ENCODE results near the gene GPS1.

Gene GPS1

GRCh38 chr17:82056729-82057621, 5.3 kb downstream of the GPS1 start:
- Histone ChIP-seq H3F3A (ENCODE audit: low read depth) (no peaks in the 10 kb centered on the region), H3K36me3 (ENCODE audit: insufficient read depth, low read length) (peaks cover 34% of the 10 kb centered on the region; the same call in 1 of the 2 replicates), H2AFZ (ENCODE audit: low read length) (no peak overlapping the region), H3K79me2 (ENCODE audit: insufficient read depth, low read length) (peaks cover 19% of the 10 kb centered on the region), H3K27me3 (ENCODE audit: insufficient read depth, low read length, poor library complexity, severe bottlenecking) (no peaks in the 10 kb centered on the region), H4K20me1 (ENCODE audit: insufficient read depth, low read length, poor library complexity, severe bottlenecking) (peaks cover 11% of the 10 kb centered on the region), H3K4me3 (ENCODE audit: low read length, poor library complexity, severe bottlenecking) (no peak overlapping the region), H3K4me2 (ENCODE audit: low read depth, low read length, poor library complexity, severe bottlenecking) (no peak overlapping the region), H3K9me2 (replicated peaks; ENCODE audit: low read depth, low read length) (no peaks in the 10 kb centered on the region), H3K9ac (ENCODE audit: low read depth, low read length, poor library complexity, severe bottlenecking) (no peak overlapping the region), H3K4me1 (ENCODE audit: insufficient read depth, low read length, poor library complexity, severe bottlenecking) (peaks cover 15% of the 10 kb centered on the region), H3K9me3 (ENCODE audit: insufficient read depth, low read depth, low read length) (no peaks in the 10 kb centered on the region)
- TF ChIP-seq EZH2phosphoT487 (IDR thresholded peaks at IDR 0.05; ENCODE audit: borderline replicate concordance), result no peak

GRCh38 chr17:82058230-82058854, 6.6 kb downstream of the GPS1 start:
- no peak for TF ChIP-seq EZH2phosphoT487 (IDR thresholded peaks at IDR 0.05; ENCODE audit: borderline replicate concordance)
- no peak for TF ChIP-seq CTCF (conservative IDR thresholded peaks at IDR 0.05; ENCODE audit: low read length)
- Histone ChIP-seq H3K36me3 (ENCODE audit: insufficient read depth, low read length) (peaks cover 34% of the 10 kb centered on the region; the same call in 1 of the 2 replicates), H3K9me3 (ENCODE audit: insufficient read depth, low read depth, low read length) (no peaks in the 10 kb centered on the region), H3K9ac (ENCODE audit: low read depth, low read length, poor library complexity, severe bottlenecking) (no peak overlapping the region), H3F3A (ENCODE audit: low read depth) (no peaks in the 10 kb centered on the region), H4K20me1 (ENCODE audit: insufficient read depth, low read length, poor library complexity, severe bottlenecking) (no peaks in the 10 kb centered on the region), H3K4me3 (ENCODE audit: low read length, poor library complexity, severe bottlenecking) (no peak overlapping the region), H3K4me2 (ENCODE audit: low read depth, low read length, poor library complexity, severe bottlenecking) (no peak overlapping the region), H2AFZ (ENCODE audit: low read length) (no peak overlapping the region), H3K9me2 (replicated peaks; ENCODE audit: low read depth, low read length) (no peaks in the 10 kb centered on the region), H3K27me3 (ENCODE audit: insufficient read depth, low read length, poor library complexity, severe bottlenecking) (no peaks in the 10 kb centered on the region), H3K4me1 (ENCODE audit: insufficient read depth, low read length, poor library complexity, severe bottlenecking) (peaks cover 7% of the 10 kb centered on the region), H3K79me2 (ENCODE audit: insufficient read depth, low read length) (peaks cover 6% of the 10 kb centered on the region; the same call in 1 of the 2 replicates)

- H3K36me3 ChIP-seq (ENCODE audit: insufficient read depth, low read length), result peaks cover 34% of the 10 kb centered on the region; the same call in 1 of the 2 replicates
- no peak overlapping the region for H3K4me2 ChIP-seq (ENCODE audit: low read depth, low read length, poor library complexity, severe bottlenecking)
- H3K9me3 ChIP-seq (ENCODE audit: insufficient read depth, low read depth, low read length), result no peaks in the 10 kb centered on the region
- peaks cover 6% of the 10 kb centered on the region; the same call in 1 of the 2 replicates for H3K79me2 ChIP-seq (ENCODE audit: insufficient read depth, low read length)
- no peaks in the 10 kb centered on the region for H3F3A ChIP-seq (ENCODE audit: low read depth)
- no peak overlapping the region for H3K9ac ChIP-seq (ENCODE audit: low read depth, low read length, poor library complexity, severe bottlenecking)
- H3K4me1 ChIP-seq (ENCODE audit: insufficient read depth, low read length, poor library complexity, severe bottlenecking), result peaks cover 2% of the 10 kb centered on the region
- H3K4me3 ChIP-seq (ENCODE audit: low read length, poor library complexity, severe bottlenecking), result no peak overlapping the region
- H4K20me1 ChIP-seq (ENCODE audit: insufficient read depth, low read length, poor library complexity, severe bottlenecking), result no peaks in the 10 kb centered on the region
- H3K9me2 ChIP-seq (replicated peaks; ENCODE audit: low read depth, low read length), result no peaks in the 10 kb centered on the region
- no peak for TF ChIP-seq EZH2phosphoT487 (IDR thresholded peaks at IDR 0.05; ENCODE audit: borderline replicate concordance)
- no peak for TF ChIP-seq CTCF (conservative IDR thresholded peaks at IDR 0.05; ENCODE audit: low read length)
- H2AFZ ChIP-seq (ENCODE audit: low read length), result no peak overlapping the region
- no peaks in the 10 kb centered on the region for H3K27me3 ChIP-seq (ENCODE audit: insufficient read depth, low read length, poor library complexity, severe bottlenecking)
Observed at GRCh38 chr17:82058855-82059249, 7.2 kb downstream of the GPS1 start.
